HG02852 (cell line): ENCODE data around the gene GPR84.

Source experiments
- ATAC-seq: cut with Tn5 transposase; IDR thresholded peaks from one replicate; pipeline ENCODE4 v1.9.1; 2021; ENCODE audit warnings: mild to moderate bottlenecking, moderate library complexity; ENCODE audit not compliant: unreplicated experiment

Gene GPR84

GRCh38 chr12:54364413-54364812, at the start of gene GPR84:
Gene GPR84, minus strand, starts transcription at chr12:54364486. Its CDS starts 635 bp downstream, at chr12:54363851.
- peak; percentile 55 for ATAC-seq

GRCh38 chr12:54413284-54414190, 49.3 kb upstream of the GPR84 start:
- ATAC-seq, result no peak

GRCh38 chr12:54412786-54413185, 48.5 kb upstream of the GPR84 start:
- no peak for ATAC-seq

GRCh38 chr12:54412348-54412747, 48.1 kb upstream of the GPR84 start:
- ATAC-seq, result no peak

GRCh38 chr12:54411391-54412241, 47.3 kb upstream of the GPR84 start:
- ATAC-seq, result no peak

GRCh38 chr12:54409267-54409666, 45.0 kb upstream of the GPR84 start:
- no peak for ATAC-seq

- ATAC-seq, result no peak
Measured at GRCh38 chr12:54407183-54407905, 43.1 kb upstream of the GPR84 start.

- no peak for ATAC-seq
Measured at GRCh38 chr12:54405573-54405972, 41.3 kb upstream of the GPR84 start.

- ATAC-seq, result no peak
Measured at GRCh38 chr12:54405106-54405505, 40.8 kb upstream of the GPR84 start.

- no peak for ATAC-seq
Measured at GRCh38 chr12:54404061-54405004, 40.0 kb upstream of the GPR84 start.

GRCh38 chr12:54401119-54401518, 36.8 kb upstream of the GPR84 start:
- no peak for ATAC-seq

- peak; percentile 81 for ATAC-seq
Measured at GRCh38 chr12:54398995-54399793, 34.9 kb upstream of the GPR84 start.

- no peak for ATAC-seq
Measured at GRCh38 chr12:54398218-54398617, 33.9 kb upstream of the GPR84 start.

GRCh38 chr12:54397157-54397556, 32.9 kb upstream of the GPR84 start:
- no peak for ATAC-seq

GRCh38 chr12:54395545-54395944, 31.3 kb upstream of the GPR84 start:
- no peak for ATAC-seq

- ATAC-seq, result no peak
Measured at GRCh38 chr12:54394986-54395385, 30.7 kb upstream of the GPR84 start.

- ATAC-seq, result no peak
Measured at GRCh38 chr12:54394281-54394719, 30.0 kb upstream of the GPR84 start.

- no peak for ATAC-seq
Measured at GRCh38 chr12:54393743-54394142, 29.5 kb upstream of the GPR84 start.

GRCh38 chr12:54393207-54393609, 28.9 kb upstream of the GPR84 start:
- no peak for ATAC-seq
